ENCODE data around the gene TRIM47.

Gene TRIM47

DNA sequence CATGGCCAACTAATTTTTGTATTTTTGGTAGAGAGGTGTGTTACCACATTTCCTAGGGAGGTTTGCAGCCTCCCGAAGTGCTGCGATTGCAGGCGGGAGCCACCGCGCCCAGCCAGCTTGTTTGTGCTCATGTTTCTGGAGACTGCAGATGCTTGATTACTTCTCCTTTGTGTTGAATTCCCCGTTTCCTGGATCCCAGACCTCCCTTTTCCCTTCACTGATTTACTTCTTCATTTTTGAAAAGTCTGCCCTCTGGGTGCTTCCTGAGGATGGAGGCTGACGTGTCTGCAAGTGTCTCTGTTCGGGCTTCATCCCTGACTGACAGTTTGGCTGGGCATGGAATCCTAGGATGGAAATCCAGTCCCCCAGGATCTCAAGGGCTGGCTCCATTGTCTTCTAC lies 7.0 kb upstream of the TRIM47 start:
- TF ChIP-seq POLR2A (IDR thresholded peaks at IDR 0.05; ENCODE audit: low read depth, low read length), result no peak
- DNase-seq (ENCODE audit: insufficient read length) (no peak), FAIRE-seq (no peak)

DNA sequence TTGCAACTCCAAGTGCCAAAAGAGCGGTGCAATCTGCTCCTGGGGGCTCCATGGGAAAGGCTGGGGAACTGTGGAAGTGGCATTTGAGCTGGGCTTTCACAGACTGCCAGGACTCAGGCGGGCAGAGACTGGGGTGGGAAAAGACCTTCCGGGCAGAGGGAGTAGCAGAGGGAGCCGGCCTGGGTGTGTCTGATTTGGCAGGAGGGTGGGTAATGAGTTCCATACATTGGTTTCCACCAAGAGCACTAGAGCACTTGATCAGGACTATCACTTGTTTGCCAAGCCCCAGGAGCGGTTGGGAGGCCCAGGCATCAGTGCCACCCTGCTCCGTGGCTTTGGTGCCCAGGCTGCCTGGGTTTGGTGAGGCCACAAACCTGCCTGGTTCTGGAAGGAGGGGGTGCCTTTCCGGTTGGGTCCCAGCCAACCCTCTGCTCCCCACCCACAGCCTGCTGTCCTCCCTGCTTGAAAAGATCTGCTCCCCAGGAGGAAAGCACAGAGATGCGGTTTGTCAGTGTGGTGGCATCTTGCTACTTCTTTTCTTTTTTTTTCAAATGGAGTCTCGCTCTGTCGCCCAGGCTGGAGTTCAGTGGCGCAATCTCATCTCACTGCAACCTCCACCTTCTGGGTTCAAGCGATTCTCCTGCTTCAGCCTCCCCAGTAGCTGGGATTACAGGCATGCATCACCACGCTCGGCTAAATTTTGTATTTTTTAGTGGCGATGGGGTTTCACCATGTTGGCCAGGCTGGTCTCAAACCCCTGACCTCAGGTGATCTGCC lies 3.5 kb upstream of the TRIM47 start:
- FAIRE-seq (no peak), DNase-seq (ENCODE audit: insufficient read length) (no peak)
- TF ChIP-seq POLR2A (IDR thresholded peaks at IDR 0.05; ENCODE audit: low read depth, low read length), result no peak
- no peak for TF ChIP-seq TAF1 (IDR thresholded peaks at IDR 0.05; ENCODE audit: borderline replicate concordance, low read depth, low read length)
- TF ChIP-seq POLR2AphosphoS5 (IDR thresholded peaks at IDR 0.05; ENCODE audit: low read depth, low read length), result no peak

DNA sequence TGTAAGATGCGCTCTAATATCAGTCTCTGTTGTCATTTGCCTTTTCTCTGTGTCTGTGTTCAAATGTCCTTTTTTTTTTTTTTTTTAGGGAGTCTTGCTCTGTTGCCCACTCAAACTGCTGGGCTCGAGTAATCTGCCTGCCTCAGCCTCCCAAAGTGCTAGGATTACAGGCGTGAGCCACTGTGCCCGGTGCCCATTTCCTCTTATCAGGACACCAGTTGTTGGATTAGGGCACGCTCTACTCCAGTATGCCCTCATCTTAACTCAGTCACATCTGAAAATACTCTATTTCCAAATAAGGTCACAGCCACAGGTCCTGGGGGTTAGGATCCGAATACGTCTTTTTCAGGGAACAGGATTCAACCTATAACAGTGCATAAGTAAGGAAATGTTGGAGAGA lies 1.9 kb upstream of the TRIM47 start:
- FAIRE-seq (no peak), DNase-seq (ENCODE audit: insufficient read length) (no peak)
- TF ChIP-seq TAF1 (IDR thresholded peaks at IDR 0.05; ENCODE audit: borderline replicate concordance, low read depth, low read length) (no peak), POLR2A (IDR thresholded peaks at IDR 0.05; ENCODE audit: low read depth, low read length) (no peak)

GRCh38 chr17:75877752-75878173 lies 618 bp downstream of the TRIM47 start:
- FAIRE-seq, result peak; percentile 17
- TF ChIP-seq TAF1 (IDR thresholded peaks at IDR 0.05; ENCODE audit: borderline replicate concordance, low read depth, low read length) (no peak), POLR2A (IDR thresholded peaks at IDR 0.05; ENCODE audit: low read depth, low read length) (no peak), POLR2AphosphoS5 (IDR thresholded peaks at IDR 0.05; ENCODE audit: low read depth, low read length) (no peak)
- no peak for DNase-seq (ENCODE audit: insufficient read length)

- no peak for DNase-seq (ENCODE audit: insufficient read length)
- peak; percentile 9 for FAIRE-seq
- TF ChIP-seq POLR2AphosphoS5 (IDR thresholded peaks at IDR 0.05; ENCODE audit: low read depth, low read length) (no peak), POLR2A (IDR thresholded peaks at IDR 0.05; ENCODE audit: low read depth, low read length) (no peak), TAF1 (IDR thresholded peaks at IDR 0.05; ENCODE audit: borderline replicate concordance, low read depth, low read length) (no peak)
Measured at GRCh38 chr17:75876938-75877751, 1.2 kb downstream of the TRIM47 start.

DNA sequence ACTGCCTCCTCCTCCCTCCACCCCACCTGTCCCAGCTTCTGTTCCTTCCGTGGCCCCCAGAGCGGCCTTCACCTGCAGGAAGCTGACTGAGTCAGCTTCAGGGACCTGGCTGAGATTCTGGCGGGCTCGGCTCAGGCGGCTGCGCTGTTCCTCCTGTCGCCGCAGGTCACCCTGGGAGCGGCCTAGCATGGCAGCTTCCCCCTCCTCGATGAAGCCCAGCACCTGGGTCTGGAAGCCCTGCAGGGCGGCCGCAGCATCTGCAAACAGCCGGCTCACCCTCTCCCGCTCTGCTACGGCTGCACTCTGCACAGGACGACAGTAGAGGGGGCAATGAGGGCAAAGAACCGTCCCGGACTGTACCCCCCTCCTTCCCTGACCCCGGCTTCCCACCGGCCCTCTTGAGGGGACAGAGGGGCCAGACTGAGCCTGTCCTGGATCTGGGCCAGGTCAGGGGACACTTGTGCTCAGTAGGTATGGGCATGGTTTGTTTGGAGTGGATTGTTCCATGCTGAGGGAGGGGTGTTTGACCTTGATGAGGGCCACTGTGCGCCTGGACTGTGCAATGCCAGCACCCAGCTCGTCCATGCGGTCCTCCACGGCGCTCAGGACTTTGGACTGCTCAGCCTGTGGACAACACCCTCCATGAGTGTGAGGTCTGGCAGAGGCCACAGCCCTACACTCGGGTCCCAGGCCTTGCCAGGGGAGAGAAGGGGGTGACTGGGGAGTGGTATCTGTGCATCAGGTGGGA lies 2.0 kb downstream of the TRIM47 start:
- TF ChIP-seq TAF1 (IDR thresholded peaks at IDR 0.05; ENCODE audit: borderline replicate concordance, low read depth, low read length) (no peak), POLR2AphosphoS5 (IDR thresholded peaks at IDR 0.05; ENCODE audit: low read depth, low read length) (no peak), POLR2A (IDR thresholded peaks at IDR 0.05; ENCODE audit: low read depth, low read length) (no peak)
- FAIRE-seq (peak; percentile 67), DNase-seq (ENCODE audit: insufficient read length) (no peak)

GRCh38 chr17:75875940-75876189 lies 2.5 kb downstream of the TRIM47 start:
- no peak for TF ChIP-seq POLR2AphosphoS5 (IDR thresholded peaks at IDR 0.05; ENCODE audit: low read depth, low read length)
- TF ChIP-seq TAF1 (IDR thresholded peaks at IDR 0.05; ENCODE audit: borderline replicate concordance, low read depth, low read length), result no peak
- no peak for TF ChIP-seq POLR2A (IDR thresholded peaks at IDR 0.05; ENCODE audit: low read depth, low read length)
- DNase-seq (ENCODE audit: insufficient read length), result no peak
- FAIRE-seq, result no peak

GRCh38 chr17:75875182-75875939 lies 3.0 kb downstream of the TRIM47 start:
- TF ChIP-seq TAF1 (IDR thresholded peaks at IDR 0.05; ENCODE audit: borderline replicate concordance, low read depth, low read length) (no peak), POLR2A (IDR thresholded peaks at IDR 0.05; ENCODE audit: low read depth, low read length) (no peak), POLR2AphosphoS5 (IDR thresholded peaks at IDR 0.05; ENCODE audit: low read depth, low read length) (no peak)
- no peak for DNase-seq (ENCODE audit: insufficient read length)
- no peak for FAIRE-seq

DNA sequence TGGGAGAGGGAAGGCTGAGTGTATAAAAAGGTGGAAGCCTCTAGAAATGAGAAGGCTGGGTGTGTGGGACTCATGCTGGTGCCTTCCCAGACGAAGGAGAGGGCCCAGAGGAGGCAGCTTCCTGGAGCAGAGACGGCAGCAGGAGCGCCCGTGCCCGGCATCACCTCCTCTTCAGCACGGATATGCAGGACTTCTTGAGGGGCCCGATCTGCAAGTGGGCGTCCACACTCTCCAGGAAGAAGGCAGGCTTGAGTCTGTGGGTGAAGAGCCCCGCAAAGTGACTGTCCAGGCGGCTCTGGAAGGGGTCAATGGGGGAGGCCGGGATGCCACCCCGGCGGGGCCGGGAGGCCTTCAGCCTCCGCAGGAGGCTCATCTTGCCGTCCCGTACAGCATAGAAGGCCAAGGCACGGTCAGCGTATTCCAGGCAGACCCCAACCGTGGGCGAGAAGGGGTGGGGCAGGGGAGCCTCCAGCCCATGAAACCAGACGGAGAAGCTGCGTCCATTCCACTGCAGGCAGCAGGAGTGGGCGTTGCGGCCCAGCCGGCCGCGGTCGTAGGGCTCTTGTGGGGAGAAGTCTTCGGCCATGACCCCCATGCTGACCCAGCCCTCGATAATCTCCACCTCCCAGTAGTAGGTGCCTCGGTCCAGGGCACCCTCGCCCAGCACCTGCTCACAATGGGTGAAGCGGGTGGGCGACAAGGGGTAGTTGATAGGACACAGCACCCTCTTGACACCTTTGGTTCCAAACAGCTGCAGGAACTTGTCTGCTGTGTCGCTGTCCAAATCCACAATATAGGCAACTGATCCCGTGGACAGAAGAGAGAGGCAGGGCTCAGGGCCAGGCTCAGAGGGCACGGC lies 3.8 kb downstream of the TRIM47 start:
- DNase-seq (ENCODE audit: insufficient read length) (no peak), FAIRE-seq (no peak)
- TF ChIP-seq TAF1 (IDR thresholded peaks at IDR 0.05; ENCODE audit: borderline replicate concordance, low read depth, low read length) (no peak), POLR2AphosphoS5 (IDR thresholded peaks at IDR 0.05; ENCODE audit: low read depth, low read length) (no peak), POLR2A (IDR thresholded peaks at IDR 0.05; ENCODE audit: low read depth, low read length) (no peak)

DNA sequence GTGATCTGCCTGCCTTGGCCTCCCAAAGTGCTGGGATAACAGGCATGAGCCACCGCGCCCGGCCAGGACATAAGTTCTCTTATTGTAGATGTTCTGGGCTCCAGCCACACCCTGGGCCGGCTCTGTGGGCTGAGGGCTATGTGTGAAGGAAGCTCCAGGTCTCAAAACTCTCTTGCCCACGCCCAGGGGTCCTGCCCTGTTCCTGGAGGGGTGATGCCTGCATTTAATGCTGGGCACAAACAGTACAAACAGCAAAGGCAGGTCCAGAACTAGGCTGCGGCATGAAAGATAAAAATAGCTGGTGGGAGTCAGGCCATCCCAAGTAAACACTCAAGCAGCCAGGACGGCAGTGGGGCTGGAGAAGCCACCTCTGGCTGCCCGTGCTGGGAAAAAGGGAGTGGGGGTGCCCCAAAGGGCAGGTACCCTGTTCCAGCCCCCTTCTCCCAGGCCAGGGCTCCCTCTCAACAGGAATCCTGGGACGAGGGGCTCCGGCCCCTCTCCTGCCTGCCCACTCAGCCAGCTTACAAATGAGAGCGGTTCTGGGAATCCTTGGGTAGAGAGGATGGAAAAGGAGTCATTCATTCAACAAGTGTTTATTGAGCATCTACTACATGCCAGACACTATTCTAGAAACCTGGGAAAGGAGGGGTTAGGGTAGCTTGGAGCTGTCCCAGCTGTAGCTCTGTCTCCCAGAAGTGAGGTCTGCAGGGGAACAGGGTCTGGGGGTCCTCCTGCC lies 4.6 kb downstream of the TRIM47 start:
- FAIRE-seq (no peak), DNase-seq (ENCODE audit: insufficient read length) (no peak)
- TF ChIP-seq POLR2A (IDR thresholded peaks at IDR 0.05; ENCODE audit: low read depth, low read length) (no peak), POLR2AphosphoS5 (IDR thresholded peaks at IDR 0.05; ENCODE audit: low read depth, low read length) (no peak), TAF1 (IDR thresholded peaks at IDR 0.05; ENCODE audit: borderline replicate concordance, low read depth, low read length) (no peak)
